HG02938 (cell line): ENCODE data around the gene IL4I1.

Experiments used
- ATAC-seq: cut with Tn5 transposase; IDR thresholded peaks from one replicate; pipeline ENCODE4 v1.9.1; 2021; ENCODE audit warnings: mild to moderate bottlenecking, moderate library complexity; ENCODE audit not compliant: unreplicated experiment

IL4I1 gene

GRCh38 chr19:49879243-49879963 is 17.3 kb downstream of the IL4I1 start:
- no peak for ATAC-seq

- no peak for ATAC-seq
Observed at GRCh38 chr19:49878744-49879070, 18.0 kb downstream of the IL4I1 start.

- peak; percentile 39 for ATAC-seq
Observed at GRCh38 chr19:49877879-49878743, 18.6 kb downstream of the IL4I1 start.

GRCh38 chr19:49877020-49877878 is 19.4 kb downstream of the IL4I1 start, which contains the start of the genes AKT1S1 and TBC1D17:
Gene AKT1S1, minus strand, starts transcription at chr19:49877355. Its CDS starts 4,060 bp downstream, at chr19:49873295.
Gene TBC1D17, plus strand, starts transcription at chr19:49877702. Its CDS starts 22 bp downstream, at chr19:49877724.
- peak; percentile 64 for ATAC-seq

- peak; percentile 45 for ATAC-seq
Observed at GRCh38 chr19:49876422-49877019, 20.2 kb downstream of the IL4I1 start.

GRCh38 chr19:49875857-49876421 is 20.7 kb downstream of the IL4I1 start:
- no peak for ATAC-seq

DNA sequence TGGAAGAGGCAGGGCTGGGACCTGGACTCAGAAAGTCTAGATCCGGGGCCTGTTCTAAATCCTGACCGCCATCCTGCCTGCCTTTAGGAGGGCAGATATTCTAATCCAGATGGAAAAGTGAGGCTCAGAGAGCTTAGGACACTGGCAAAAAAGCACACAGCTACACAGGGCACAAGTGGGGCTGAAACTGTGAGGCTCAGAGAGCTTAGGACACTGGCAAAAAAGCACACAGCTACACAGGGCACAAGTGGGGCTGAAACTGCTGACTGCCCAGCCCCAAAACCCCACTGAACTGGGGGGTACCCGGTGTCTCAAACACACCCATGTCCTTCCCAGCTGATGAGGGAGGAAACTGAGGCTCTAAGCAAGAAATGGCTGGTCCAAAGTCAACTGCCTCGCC is 21.5 kb downstream of the IL4I1 start:
- no peak for ATAC-seq

DNA sequence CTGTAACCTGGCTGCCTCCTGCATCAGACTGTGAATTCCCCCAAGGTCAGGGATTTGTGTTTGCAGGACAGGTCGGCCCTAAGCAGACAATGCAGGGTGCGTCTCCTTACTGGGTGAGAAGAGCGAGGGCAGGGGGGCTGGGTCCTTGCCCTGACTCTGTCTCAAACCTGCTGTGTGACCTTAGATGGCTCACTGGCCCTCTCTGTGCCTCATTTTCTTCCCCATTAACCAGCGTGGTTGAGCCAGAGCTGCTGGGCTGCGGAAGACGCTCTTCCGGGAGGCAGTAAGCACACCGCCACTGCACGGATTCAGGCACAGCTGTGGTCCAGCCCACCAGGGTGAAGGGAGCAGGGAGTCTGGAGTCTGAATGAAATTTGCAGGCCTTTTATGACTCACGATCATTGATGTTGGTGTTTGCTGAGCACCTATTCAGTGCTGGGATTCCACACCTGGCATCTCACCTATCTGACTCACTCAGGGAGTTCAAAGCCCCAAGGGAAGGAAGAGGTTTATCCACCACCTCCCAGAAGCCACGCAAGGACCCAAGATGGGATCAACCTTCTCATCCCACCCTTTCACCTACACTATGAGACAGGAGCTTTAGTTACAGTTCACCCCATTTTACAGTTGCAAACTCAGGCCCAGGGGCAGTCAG is 22.1 kb downstream of the IL4I1 start:
- no peak for ATAC-seq

- ATAC-seq, result no peak
Observed at GRCh38 chr19:49873834-49874233, 22.9 kb downstream of the IL4I1 start.

DNA sequence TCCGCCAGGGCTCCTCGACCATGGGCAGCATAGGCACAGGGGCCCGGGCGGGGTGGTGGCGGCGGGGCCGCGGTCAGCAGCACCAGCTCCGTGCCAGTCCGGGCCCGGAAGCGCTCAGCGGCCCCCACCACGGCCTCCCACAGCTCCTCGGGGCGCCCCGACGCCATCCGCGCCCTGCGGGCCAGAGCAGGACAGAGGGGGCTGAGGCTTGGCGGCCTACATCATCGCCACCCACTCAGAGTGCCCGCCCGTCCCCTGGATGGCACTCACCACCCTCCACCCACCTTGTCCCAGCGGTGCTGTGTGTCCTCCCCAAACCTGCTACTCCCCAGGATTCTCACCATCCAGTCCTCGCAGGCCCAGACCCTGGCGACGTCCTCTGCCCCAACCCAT is 23.6 kb downstream of the IL4I1 start:
- ATAC-seq, result no peak

DNA sequence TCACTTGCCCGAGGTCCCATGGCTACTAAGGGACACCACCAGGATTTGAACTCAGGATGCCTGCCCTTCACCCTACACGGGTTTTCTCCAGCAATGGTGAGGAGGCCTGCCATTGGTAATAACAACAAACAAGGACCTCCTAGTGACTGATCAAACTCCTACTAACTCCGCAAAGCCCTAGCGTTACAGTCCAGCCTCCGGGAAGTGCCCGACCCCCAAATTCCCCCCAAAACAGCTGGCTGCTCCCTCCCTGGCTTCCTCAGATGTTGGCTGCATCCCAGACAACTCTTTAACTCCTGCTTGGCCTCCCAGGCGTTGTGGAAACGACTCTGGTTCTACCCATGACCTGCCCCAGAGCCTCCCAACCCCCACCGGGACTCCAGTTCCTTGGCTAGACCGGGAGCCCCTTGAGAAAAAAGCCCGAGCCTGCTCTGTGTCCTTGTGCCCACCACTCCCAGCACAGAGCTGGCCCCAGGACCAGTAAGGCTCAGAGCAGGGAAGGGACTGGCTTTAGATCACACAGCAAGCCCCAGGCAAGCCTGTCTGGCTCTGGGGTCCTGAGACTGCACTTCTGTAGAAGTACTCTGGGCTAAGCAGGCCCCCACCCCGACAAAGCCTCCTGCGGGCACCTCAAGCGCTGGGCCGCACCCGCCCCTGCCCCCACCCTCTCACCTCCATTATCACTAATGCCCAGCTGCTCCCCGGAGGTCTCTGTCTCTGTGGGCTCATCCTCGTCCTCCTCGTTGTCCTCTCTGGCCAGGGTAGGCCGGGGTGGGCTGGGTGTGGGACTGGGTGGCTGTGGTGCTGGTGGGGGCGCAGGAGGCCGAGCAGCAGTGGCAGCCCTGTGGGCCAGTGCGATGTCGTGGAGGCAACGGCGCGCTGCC is 24.2 kb downstream of the IL4I1 start:
- ATAC-seq, result no peak

DNA sequence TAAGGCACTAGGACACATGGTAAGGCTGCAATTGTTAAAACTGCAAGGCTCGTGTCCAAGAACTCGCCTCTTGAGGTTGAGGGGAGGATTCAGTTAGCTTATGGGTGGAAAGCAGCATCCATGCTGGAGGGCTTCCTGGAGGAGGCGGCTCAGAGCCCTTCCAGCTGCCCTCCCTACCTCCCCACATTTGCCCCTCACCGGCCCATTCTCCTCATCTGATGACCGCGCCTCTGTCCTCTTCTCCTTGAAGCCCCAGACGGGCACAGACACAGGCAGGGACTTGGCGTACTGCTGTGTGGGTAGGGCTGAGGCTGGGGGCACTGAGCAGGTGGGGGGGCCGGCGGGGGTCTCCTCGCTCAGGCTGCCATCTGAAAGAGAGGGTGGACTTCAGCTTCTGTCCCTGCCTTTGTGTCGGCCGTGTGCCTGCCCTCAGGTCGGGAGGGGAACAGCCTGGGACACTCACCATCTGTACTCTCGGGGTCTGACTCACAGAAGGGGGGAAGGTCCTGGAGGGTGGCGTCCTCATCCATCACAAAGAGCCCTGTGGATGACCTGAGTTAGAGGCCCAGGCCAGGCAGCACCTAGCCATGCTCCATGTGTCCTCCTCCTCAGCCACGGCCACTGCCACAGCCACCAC is 25.2 kb downstream of the IL4I1 start:
- no peak for ATAC-seq

DNA sequence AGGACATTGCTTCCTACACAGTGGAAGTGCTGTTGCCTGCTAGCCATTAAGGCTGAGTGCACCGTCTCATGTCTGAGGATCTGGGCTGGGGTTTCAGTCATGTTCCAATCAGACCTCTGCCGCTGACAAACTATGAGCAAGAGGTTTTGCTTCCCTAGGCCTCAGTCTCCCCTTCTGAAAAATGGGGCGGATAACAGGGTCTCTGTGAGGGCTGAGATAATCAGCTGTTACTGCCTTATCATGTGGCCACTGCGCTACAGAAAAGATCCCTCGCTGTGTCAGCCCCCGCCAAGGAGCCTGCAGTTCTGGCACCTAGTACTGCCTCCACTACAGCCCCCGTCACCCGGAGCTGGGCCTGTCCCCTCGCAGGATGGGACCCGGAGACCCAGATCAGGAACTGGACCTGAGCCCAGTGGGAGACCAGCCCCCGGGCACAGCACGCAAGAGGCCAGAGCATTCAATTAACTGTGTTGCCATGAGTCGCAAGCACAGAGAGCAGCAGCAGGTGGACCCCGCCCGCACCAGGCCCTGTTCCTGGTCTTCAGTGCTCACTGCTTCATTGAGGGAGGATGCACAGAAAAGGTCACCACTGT is 26.3 kb downstream of the IL4I1 start:
- ATAC-seq, result no peak

DNA sequence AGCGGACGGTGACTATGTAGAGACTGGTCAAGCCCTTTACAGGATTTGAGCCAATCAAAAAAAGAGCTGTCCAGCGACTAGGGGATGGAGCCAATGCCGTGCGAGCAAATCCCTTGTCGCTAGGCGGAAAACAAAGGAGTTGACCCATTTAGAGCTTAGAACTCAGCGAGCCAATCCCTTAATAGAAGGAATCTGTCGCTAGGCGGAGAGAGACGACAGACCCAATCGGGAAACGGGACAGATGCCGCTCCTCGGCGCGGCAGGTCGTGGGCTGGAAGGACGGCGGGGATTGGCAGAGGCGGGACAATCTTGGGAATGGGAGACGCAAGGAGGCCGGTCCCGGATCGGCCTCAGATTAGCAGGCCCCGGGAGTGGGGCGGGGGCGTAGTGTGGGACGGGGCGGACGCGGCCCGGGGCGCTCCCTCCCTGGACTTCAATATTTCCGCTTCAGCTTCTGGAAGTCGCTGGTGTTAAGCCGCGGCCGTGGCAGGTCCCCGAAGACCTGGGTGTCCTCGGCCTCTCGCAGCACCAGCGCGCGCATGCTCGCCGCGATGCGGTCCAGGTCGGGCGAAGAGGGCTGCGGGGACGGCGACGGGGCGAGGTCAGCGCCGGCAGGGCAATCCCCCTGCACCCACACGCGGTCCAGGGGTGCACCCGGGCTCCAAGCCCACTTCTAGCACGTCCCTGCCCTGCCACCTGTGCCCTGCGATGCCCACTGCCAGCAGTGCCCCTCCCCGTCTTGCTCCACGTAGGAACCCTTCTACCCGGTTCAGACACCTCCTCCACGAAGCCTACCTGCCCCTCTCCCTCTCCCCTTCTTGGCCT is 27.0 kb downstream of the IL4I1 start:
- peak; percentile 74 for ATAC-seq

- ATAC-seq, result no peak
Observed at GRCh38 chr19:49869009-49869483, 27.6 kb downstream of the IL4I1 start.

DNA sequence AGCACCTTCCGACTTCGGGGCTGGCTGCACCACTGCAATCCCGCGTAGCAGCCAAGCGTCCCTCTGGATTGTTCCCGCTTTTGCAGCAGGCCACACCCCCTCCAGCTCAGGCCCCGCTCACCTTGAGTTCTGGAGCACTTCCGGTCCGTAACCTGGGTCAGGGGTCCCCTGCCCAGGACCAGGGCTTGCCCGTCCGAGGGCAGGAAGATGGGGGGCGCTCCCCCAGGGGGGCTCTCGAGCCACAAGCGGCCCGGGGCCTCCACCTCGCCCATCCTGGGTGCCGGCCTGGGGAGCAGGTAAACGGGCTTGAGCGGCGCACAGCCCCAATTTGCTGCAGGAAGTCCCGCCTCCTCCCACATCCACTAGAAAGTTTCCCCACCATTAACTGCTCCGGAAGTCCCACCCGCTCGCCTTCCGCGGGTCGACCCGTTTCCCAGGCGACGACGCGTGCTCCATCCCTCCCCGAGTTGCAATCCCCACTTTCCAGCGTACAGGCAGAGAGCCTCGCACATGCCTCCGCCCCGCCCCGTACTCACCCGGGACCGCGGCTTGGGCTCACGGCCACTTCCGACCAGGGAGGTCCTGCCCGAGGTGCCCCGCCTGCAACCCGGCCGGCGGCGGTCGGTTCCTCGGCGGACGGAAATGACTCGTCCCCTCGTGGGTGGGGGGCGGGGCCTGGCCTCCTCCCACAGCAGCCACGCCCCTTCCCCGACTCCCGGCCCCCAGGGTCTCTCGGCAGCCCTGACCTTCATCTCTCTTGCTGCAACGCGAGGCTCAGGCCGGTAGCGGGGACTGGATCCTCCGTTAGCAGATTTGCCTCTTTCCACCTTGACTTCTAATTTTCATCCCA is 29.5 kb downstream of the IL4I1 start, which contains the start of gene PNKP:
TSS of gene PNKP (minus strand) at position 644 of the 850 bp plus-strand sequence. CDS start at position 272, 372 bp downstream.
- peak; percentile 37 for ATAC-seq
